Gastrocnemius medialis (tissue), 4 donors: ENCODE data around the gene DNASE1L1. TPM values are rescaled to one million over a fixed set of nuclear protein-coding genes. Genes with fewer than 3 reads are reported as not detected.

ENCODE experiments used
- ATAC-seq, 2 donors: fragments of 150-250 bp; one replicate each; pipeline ENCODE4 v1.9.1; 2016
- DNase-seq, 2 donors: peaks; one replicate each; pipeline ENCODE4 v3.0.0-alpha.2; 2019
- H3K27ac ChIP-seq, 4 donors: fragments of 200-600 bp; sonication (generic); 1 replicate in 1 of 4; 2 replicates in 3 of 4; pipeline ENCODE4 v1.5.1; 2016 to 2018; ENCODE audit warnings: mild to moderate bottlenecking in 2 of 4, moderate library complexity in 1 of 4
- H3K27me3 ChIP-seq, 3 donors: fragments of 200-600 bp; sonication (generic) in 2 of 3; 1 replicate in 1 of 3; 2 replicates in 2 of 3; pipeline versions ENCODE4 v1.5.1 to v1.6.0; 2016 to 2019; ENCODE audit warnings: mild to moderate bottlenecking in 1 of 3, moderate library complexity in 1 of 3
- H3K36me3 ChIP-seq, 2 donors: fragments of 200-600 bp; sonication (generic) in 1 of 2; one replicate each; pipeline ENCODE4 v1.5.1; 2017 to 2018
- H3K4me1 ChIP-seq, 2 donors: fragments of 200-600 bp; sonication (generic) in 1 of 2; one replicate each; pipeline ENCODE4 v1.5.1; 2016 to 2017; ENCODE audit warnings: mild to moderate bottlenecking in 2 of 2
- H3K4me3 ChIP-seq, 4 donors: fragments of 200-600 bp; sonication (generic) in 3 of 4; 1 replicate in 1 of 4; 2 replicates in 3 of 4; pipeline ENCODE4 v1.5.1; 2016 to 2019; ENCODE audit warnings: mild to moderate bottlenecking in 2 of 4
- H3K9me3 ChIP-seq, 3 donors: fragments of 200-600 bp; sonication (generic) in 2 of 3; 1 replicate in 1 of 3; 2 replicates in 2 of 3; pipeline ENCODE4 v1.5.1; 2016 to 2019
- CTCF ChIP-seq, 5 experiments: fragments of 450-650 bp in 3 of 5; fragments of 200-600 bp in 2 of 5; sonication (generic) in 2 of 5; IDR thresholded peaks in 4 of 5; conservative IDR thresholded peaks in 1 of 5; 1 replicate in 4 of 5; 2 replicates in 1 of 5; pipeline ENCODE4 v1.5.1; 2016 to 2019; ENCODE audit warnings: antibody characterized with exemption in 5 of 5, mild to moderate bottlenecking in 3 of 5, moderate library complexity in 3 of 5
- POLR2A ChIP-seq, 2 donors: fragments of 450-650 bp; IDR thresholded peaks; one replicate each; pipeline ENCODE4 v1.6.1; 2017; ENCODE audit warnings: antibody characterized with exemption in 2 of 2, mild to moderate bottlenecking in 2 of 2, moderate library complexity in 2 of 2
- in situ Hi-C, 4 donors: fragments of 200-750 bp; cut with MboI; loops; one replicate each; pipeline versions ENCODE4 v1.15.0 to v1.8.0; 2017; ENCODE audit warnings: low sequenced_read_pairs in 4 of 4
- intact Hi-C: fragments of 100-400 bp; cut with DNase I; formaldehyde crosslinking; loops from one replicate; pipeline ENCODE4 v1.15.1; 2023; ENCODE audit warnings: low total_unique reads
- total RNA-seq, 4 donors: library from RNA; depleted of rRNA; stranded (reverse); fragments of >200 nt; gene quantifications; one replicate each; pipeline versions ENCODE4 v1.1.0 to v1.2.3, GENCODE V29; 2016

Gene DNASE1L1
- total RNA-seq, 4 donors from 2014 or later, result 88.4 to 148 (median 116) TPM

GRCh38 chrX:154360155-154360713 is 48.8 kb downstream of the DNASE1L1 start:
- Histone ChIP-seq H3K27ac (no peak overlapping the region), H3K4me1 (no peaks in the 10 kb centered on the region), H3K27me3 (no peaks in the 10 kb centered on the region), H3K4me3 (no peak overlapping the region), H3K9me3 (no peaks in the 10 kb centered on the region), H3K36me3 (no peaks in the 10 kb centered on the region)
- DNase-seq (no peak), ATAC-seq (no peak)
- intact Hi-C loops, result no loop called here
- in situ Hi-C loops, result no loop called here
- no peak for TF ChIP-seq CTCF (IDR thresholded peaks at IDR 0.05 in 4 of 5, conservative IDR thresholded peaks at IDR 0.05 in 1 of 5)
- no peak for TF ChIP-seq POLR2A (IDR thresholded peaks at IDR 0.05)

GRCh38 chrX:154359362-154360154 is 49.5 kb downstream of the DNASE1L1 start:
- Histone ChIP-seq H3K27ac (no peak overlapping the region), H3K4me3 (no peak overlapping the region), H3K4me1 (no peaks in the 10 kb centered on the region), H3K27me3 (no peaks in the 10 kb centered on the region), H3K36me3 (no peaks in the 10 kb centered on the region), H3K9me3 (no peaks in the 10 kb centered on the region)
- DNase-seq, result no peak
- no peak for TF ChIP-seq CTCF (IDR thresholded peaks at IDR 0.05 in 4 of 5, conservative IDR thresholded peaks at IDR 0.05 in 1 of 5)
- no peak for TF ChIP-seq POLR2A (IDR thresholded peaks at IDR 0.05)
- in situ Hi-C loops (no loop called here), intact Hi-C loops (no loop called here)
- no peak for ATAC-seq

GRCh38 chrX:154358829-154359228 is 50.2 kb downstream of the DNASE1L1 start:
- no peaks in the 10 kb centered on the region for H3K27me3 ChIP-seq
- TF ChIP-seq CTCF (IDR thresholded peaks at IDR 0.05 in 4 of 5, conservative IDR thresholded peaks at IDR 0.05 in 1 of 5) (no peak), POLR2A (IDR thresholded peaks at IDR 0.05) (no peak)
- in situ Hi-C loops, result no loop called here
- no peaks in the 10 kb centered on the region for H3K9me3 ChIP-seq
- DNase-seq (no peak), ATAC-seq (no peak)
- intact Hi-C loops, result no loop called here
- H3K27ac ChIP-seq, result no peak overlapping the region
- H3K4me1 ChIP-seq, result no peaks in the 10 kb centered on the region
- H3K36me3 ChIP-seq, result no peaks in the 10 kb centered on the region
- no peak overlapping the region for H3K4me3 ChIP-seq

- DNase-seq (no peak), ATAC-seq (no peak)
- no peak for TF ChIP-seq POLR2A (IDR thresholded peaks at IDR 0.05)
- no peak for TF ChIP-seq CTCF (IDR thresholded peaks at IDR 0.05 in 4 of 5, conservative IDR thresholded peaks at IDR 0.05 in 1 of 5)
- no peaks in the 10 kb centered on the region for H3K9me3 ChIP-seq
- H3K27ac ChIP-seq, result no peak overlapping the region
- intact Hi-C loops (no loop called here), in situ Hi-C loops (no loop called here)
- no peaks in the 10 kb centered on the region for H3K27me3 ChIP-seq
- H3K4me3 ChIP-seq, result no peak overlapping the region
- H3K36me3 ChIP-seq, result no peaks in the 10 kb centered on the region
- no peaks in the 10 kb centered on the region for H3K4me1 ChIP-seq
Observed at GRCh38 chrX:154358011-154358410, 51.0 kb downstream of the DNASE1L1 start.
